Measurements from ENCODE around the gene NGEF.

Gene NGEF

GRCh38 chr2:233010569-233011267 lies 2.3 kb downstream of the NGEF start:
- Histone ChIP-seq H3K4me1 (ENCODE audit: control insufficient read depth in 1 of 2, insufficient read depth in 1 of 2, low read depth in 1 of 2, low read length in 1 of 2) (no peaks in the 10 kb centered on the region), H3K27ac (no peak overlapping the region), H3K27me3 (peaks cover 24% of the 10 kb centered on the region), H3K36me3 (no peaks in the 10 kb centered on the region), H3K4me3 (ENCODE audit: low read depth in 1 of 2, low read length in 1 of 2) (no peak overlapping the region), H3K9me3 (no peaks in the 10 kb centered on the region)
- TF ChIP-seq CTCF (IDR thresholded peaks at IDR 0.05): no peak

- H3K36me3 ChIP-seq: no peaks in the 10 kb centered on the region
- no peak for TF ChIP-seq CTCF (IDR thresholded peaks at IDR 0.05)
- H3K9me3 ChIP-seq: no peaks in the 10 kb centered on the region
- H3K27me3 ChIP-seq: peaks cover 32% of the 10 kb centered on the region
- no peak overlapping the region for H3K4me3 ChIP-seq (ENCODE audit: low read depth in 1 of 2, low read length in 1 of 2)
- no peaks in the 10 kb centered on the region for H3K4me1 ChIP-seq (ENCODE audit: control insufficient read depth in 1 of 2, insufficient read depth in 1 of 2, low read depth in 1 of 2, low read length in 1 of 2)
- H3K27ac ChIP-seq: no peak overlapping the region
These were observed 3.4 kb downstream of the NGEF start for GRCh38 chr2:233009661-233010060.

GRCh38 chr2:233007739-233008138 lies 5.3 kb downstream of the NGEF start:
- no peaks in the 10 kb centered on the region for H3K9me3 ChIP-seq
- H3K27me3 ChIP-seq: peaks cover 28% of the 10 kb centered on the region
- TF ChIP-seq CTCF (IDR thresholded peaks at IDR 0.05): no peak
- no peaks in the 10 kb centered on the region for H3K36me3 ChIP-seq
- H3K4me1 ChIP-seq (ENCODE audit: control insufficient read depth in 1 of 2, insufficient read depth in 1 of 2, low read depth in 1 of 2, low read length in 1 of 2): no peaks in the 10 kb centered on the region
- no peak overlapping the region for H3K4me3 ChIP-seq (ENCODE audit: low read depth in 1 of 2, low read length in 1 of 2)
- H3K27ac ChIP-seq: no peak overlapping the region

- no peak overlapping the region for H3K27ac ChIP-seq
- H3K4me1 ChIP-seq (ENCODE audit: control insufficient read depth in 1 of 2, insufficient read depth in 1 of 2, low read depth in 1 of 2, low read length in 1 of 2): no peaks in the 10 kb centered on the region
- H3K4me3 ChIP-seq (ENCODE audit: low read depth in 1 of 2, low read length in 1 of 2): no peak overlapping the region
- TF ChIP-seq CTCF (IDR thresholded peaks at IDR 0.05): no peak
- peaks cover 24% of the 10 kb centered on the region for H3K27me3 ChIP-seq
- no peaks in the 10 kb centered on the region for H3K36me3 ChIP-seq
- H3K9me3 ChIP-seq: no peaks in the 10 kb centered on the region
These were observed 5.8 kb downstream of the NGEF start for GRCh38 chr2:233007270-233007669.

GRCh38 chr2:233006648-233007047 lies 6.4 kb downstream of the NGEF start:
- Histone ChIP-seq H3K4me3 (ENCODE audit: low read depth in 1 of 2, low read length in 1 of 2) (no peak overlapping the region), H3K9me3 (no peaks in the 10 kb centered on the region), H3K36me3 (no peaks in the 10 kb centered on the region), H3K27me3 (peaks cover 18% of the 10 kb centered on the region), H3K27ac (no peak overlapping the region), H3K4me1 (ENCODE audit: control insufficient read depth in 1 of 2, insufficient read depth in 1 of 2, low read depth in 1 of 2, low read length in 1 of 2) (no peaks in the 10 kb centered on the region)
- TF ChIP-seq CTCF (IDR thresholded peaks at IDR 0.05): no peak
